KOPT-K1 (cell line): ENCODE measurements around the gene SGK1.

ENCODE experiments used
- H3K27ac ChIP-seq: fragments of 200-600 bp; sonication (generic); 2 replicates; pipeline ENCODE4 v1.5.1; 2016; ENCODE audit warnings: antibody characterized with exemption, mild to moderate bottlenecking, low read depth, low read length; ENCODE audit not compliant: poor library complexity, severe bottlenecking
- H3K36me3 ChIP-seq: fragments of 200-600 bp; sonication (generic); 2 replicates; pipeline ENCODE4 v1.5.1; 2017; ENCODE audit warnings: antibody characterized with exemption, mild to moderate bottlenecking, low read length, moderate library complexity; ENCODE audit not compliant: insufficient read depth
- H3K9me3 ChIP-seq: fragments of 200-600 bp; sonication (generic); 2 replicates; pipeline ENCODE4 v1.5.1; 2017; ENCODE audit warnings: antibody characterized with exemption, low read length, mild to moderate bottlenecking; ENCODE audit not compliant: insufficient read depth, poor library complexity, severe bottlenecking

The SGK1 gene

GRCh38 chr6:134176264-134176975, 141.5 kb downstream of the SGK1 start:
- no peak overlapping the region for H3K27ac ChIP-seq
- no peaks in the 10 kb centered on the region for H3K36me3 ChIP-seq
- H3K9me3 ChIP-seq: no peaks in the 10 kb centered on the region

DNA sequence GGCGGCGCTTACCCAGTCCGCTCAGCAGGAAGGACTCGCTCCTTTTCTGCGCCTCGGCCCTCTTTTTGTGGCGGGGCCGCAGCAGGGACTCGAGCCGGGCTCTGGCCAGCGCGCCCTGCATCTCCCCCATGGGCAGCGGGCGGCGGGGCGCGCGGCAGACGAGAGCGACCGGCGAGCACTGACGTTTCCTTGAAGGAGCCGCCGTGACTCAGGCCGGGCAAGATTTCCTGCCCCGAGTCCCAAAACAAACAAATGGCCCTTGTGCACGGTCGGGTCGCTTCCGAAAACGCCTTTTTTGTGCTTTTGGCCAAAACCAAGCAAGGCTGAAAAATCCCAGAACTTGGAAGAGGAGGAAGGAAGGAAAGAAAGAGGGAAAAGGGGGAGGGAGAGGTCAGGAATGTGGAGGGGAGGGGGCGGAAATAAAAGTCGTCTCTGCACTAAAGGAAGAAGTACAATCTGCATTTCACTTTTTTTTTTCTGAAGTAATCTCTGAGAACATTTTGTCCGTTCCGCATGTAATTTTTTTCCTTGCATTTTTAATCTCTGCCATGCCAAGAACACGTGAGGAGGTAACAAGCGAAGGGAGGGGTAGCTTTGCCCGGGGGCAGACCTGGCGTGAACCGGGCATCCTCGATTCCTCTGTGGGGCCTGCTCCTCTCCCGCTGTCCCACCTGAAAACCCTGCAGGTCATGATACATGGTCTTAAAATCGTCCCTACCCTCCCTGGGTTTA, 142.2 kb downstream of the SGK1 start:
- H3K9me3 ChIP-seq: no peaks in the 10 kb centered on the region
- no peaks in the 10 kb centered on the region for H3K36me3 ChIP-seq
- H3K27ac ChIP-seq: no peak overlapping the region

- no peaks in the 10 kb centered on the region for H3K36me3 ChIP-seq
- H3K9me3 ChIP-seq: no peaks in the 10 kb centered on the region
- H3K27ac ChIP-seq: peak overlapping the region; percentile 39
Measured at GRCh38 chr6:134174672-134175531, 143.0 kb downstream of the SGK1 start.

- Histone ChIP-seq H3K9me3 (no peaks in the 10 kb centered on the region), H3K27ac (peak overlapping the region; percentile 39), H3K36me3 (no peaks in the 10 kb centered on the region)
Measured at GRCh38 chr6:134173936-134174671, 143.8 kb downstream of the SGK1 start.

DNA sequence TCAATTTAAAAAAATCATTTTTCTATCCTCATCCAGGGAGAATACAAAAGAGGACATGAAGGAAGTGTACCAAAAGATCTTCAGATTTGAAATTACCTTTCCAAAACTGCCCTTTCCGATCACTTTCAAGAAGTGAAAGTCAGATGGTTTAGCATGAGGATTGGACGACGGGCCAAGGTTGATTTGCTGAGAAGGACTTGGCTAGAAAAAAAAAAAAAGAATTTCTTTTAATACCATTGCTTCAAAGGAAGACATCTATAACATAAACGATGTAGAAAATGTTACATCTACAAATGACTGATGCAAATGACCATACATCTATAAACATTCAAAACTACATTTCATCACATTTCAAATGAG, 144.6 kb downstream of the SGK1 start:
- Histone ChIP-seq H3K9me3 (no peaks in the 10 kb centered on the region), H3K36me3 (no peaks in the 10 kb centered on the region), H3K27ac (no peak overlapping the region)

DNA sequence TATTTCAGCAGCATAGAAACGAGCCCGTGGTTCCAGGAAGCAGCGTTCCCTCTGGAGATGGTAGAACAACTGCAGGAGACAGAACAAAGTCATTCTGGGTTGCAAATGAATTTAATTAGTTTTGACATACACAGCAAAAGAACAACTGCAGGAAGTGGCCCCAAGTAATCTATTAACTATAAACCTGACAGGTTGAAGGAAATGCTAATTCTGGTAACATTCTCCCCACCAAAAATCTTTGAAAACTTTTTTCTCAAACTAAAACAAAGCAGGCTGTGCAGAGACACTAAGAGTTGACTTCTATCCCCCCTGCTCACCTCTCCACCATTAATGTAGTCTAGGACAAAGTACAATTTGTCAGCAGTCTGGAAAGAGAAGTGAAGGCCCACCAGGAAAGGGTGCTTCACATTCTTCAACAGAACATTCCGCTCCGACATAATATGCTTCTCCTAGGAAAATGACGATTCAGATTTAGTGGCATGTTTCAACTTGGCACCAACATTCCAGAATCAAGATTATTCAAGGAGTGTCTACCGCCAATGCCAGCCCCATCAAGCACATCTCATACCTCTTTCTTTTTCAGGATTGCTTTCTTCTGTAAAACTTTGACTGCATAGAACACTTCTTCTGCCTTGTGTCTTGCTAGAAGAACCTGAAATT, 145.1 kb downstream of the SGK1 start:
- H3K36me3 ChIP-seq: no peaks in the 10 kb centered on the region
- H3K9me3 ChIP-seq: no peaks in the 10 kb centered on the region
- no peak overlapping the region for H3K27ac ChIP-seq

DNA sequence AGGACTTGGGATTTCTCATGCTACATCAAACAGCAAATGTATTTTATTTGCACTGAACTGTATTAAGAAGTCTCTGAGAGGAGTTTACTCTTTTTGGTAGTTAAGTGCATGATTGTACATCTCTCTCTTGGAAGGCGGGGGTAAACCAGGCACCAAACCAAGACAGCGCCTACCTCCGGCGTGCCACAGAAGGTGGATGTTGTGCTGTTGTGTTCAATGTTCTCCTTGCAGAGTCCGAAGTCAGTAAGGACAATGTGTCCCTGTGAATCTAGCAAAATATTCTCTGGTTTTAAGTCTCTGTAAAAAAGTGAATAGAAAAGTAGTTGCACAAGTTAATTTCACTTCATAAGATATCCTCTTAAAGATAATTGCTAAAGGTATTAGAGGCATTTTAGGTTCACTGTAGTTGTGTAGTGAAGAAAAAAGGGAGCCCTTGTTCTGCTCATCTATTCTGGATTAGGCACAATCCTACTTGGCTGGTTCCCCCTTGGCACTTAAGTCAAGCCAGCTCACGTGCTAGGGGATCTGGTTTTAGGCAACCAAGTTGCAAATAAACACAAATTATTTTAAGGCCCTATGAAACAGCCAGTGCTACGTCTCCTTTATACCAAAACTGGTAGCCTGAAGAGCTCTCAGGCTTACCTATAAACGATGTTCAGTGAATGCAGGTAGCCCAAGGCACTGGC, 145.7 kb downstream of the SGK1 start:
- H3K27ac ChIP-seq: no peak overlapping the region
- H3K36me3 ChIP-seq: no peaks in the 10 kb centered on the region
- no peaks in the 10 kb centered on the region for H3K9me3 ChIP-seq

DNA sequence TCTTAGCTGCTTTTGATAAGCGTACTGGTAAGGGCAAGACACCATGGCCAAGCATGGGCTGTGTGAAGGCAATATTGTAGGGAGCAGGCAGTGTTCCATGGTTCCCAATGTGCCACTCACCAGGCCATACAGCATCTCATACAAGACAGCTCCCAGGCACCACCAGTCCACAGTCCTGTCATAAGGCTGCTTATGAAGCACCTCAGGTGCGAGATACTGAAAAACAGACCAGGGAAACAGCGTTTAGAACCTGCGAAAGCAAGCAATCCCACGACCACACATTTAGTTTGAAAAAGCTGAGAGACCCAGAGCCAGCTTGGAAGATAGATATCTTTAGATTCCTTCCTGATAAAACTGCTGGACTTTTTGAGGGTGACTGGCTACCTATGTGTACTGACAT, 146.4 kb downstream of the SGK1 start:
- H3K9me3 ChIP-seq: no peaks in the 10 kb centered on the region

GRCh38 chr6:134170844-134171243, 147.1 kb downstream of the SGK1 start:
- Histone ChIP-seq H3K9me3 (no peaks in the 10 kb centered on the region), H3K36me3 (no peaks in the 10 kb centered on the region), H3K27ac (no peak overlapping the region)

More for the DNA sequence above, 146.4 kb downstream of the SGK1 start:
- H3K27ac ChIP-seq: no peak overlapping the region
- H3K36me3 ChIP-seq: no peaks in the 10 kb centered on the region

DNA sequence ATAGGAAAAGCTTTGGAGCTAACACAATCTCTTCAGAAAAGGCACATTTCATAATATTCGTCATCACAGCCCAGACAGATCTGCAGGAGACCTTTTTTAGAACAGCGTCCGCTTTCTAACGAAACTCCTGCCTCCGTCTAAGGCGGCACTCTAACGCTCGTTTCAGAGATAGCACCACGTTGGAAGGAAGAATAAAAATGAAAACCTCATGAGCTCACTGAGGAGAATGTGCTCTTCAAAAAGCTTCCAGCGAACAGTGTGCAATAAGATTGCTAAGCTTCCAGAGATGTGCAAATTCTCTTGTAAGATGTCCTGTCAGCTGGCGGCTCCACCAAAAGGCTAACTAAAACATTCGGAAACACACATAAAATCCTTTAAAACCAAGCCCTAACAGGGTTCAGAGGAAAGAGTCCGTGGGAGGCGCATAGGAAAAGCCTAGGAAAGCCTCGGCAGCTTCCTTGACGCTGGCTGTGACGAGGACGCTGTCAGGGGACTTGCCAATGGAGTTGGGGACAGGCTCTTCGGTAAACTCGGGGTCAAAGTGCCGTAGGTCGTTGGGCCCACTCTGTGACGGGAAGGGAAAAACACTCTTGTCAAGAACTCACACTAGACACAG, 147.9 kb downstream of the SGK1 start:
- Histone ChIP-seq H3K9me3 (no peaks in the 10 kb centered on the region), H3K36me3 (no peaks in the 10 kb centered on the region), H3K27ac (no peak overlapping the region)

DNA sequence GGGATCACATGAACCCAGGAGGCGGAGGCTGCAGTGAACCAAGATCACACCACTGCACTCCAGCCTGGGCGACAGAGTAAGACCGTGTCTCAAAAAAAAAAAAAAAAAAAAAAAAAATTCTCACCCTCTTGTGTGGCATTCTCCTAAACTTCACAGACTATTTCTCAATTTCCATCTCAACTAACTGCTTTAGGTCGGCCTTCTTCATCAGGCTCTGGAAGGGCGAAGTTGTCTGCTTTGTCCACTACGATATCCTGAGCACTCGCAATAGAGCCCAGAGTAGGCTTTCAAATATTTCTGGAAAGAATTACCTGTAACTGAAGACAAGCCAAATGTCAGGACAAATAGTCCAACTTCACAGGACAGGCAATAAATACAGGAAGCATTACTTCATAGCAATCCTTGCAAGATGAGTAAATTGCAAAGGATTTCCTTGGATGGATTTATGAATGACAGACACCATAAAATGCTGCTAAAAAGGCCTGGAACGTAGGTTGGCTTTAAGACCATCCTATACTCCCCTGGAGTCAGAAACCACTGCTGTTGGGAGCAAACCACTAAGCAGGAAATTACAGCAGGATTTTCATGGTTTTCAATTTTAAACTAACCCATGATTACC, 149.2 kb downstream of the SGK1 start:
- no peaks in the 10 kb centered on the region for H3K9me3 ChIP-seq
- no peaks in the 10 kb centered on the region for H3K36me3 ChIP-seq
- H3K27ac ChIP-seq: no peak overlapping the region

GRCh38 chr6:134166511-134167261, 151.2 kb downstream of the SGK1 start:
- Histone ChIP-seq H3K27ac (no peak overlapping the region), H3K36me3 (no peaks in the 10 kb centered on the region), H3K9me3 (no peaks in the 10 kb centered on the region)
